Upper lobe of left lung (tissue), 6 donors: ENCODE results near the gene CNTNAP4. TPM values are rescaled to one million over a fixed set of nuclear protein-coding genes. Genes with fewer than 3 reads are reported as not detected.

Source experiments
- ATAC-seq, 2 donors: fragments of 200-7000 bp; cut with Tn5 transposase; one replicate each; pipeline ENCODE4 v1.9.1; 2022; ENCODE audit warnings: mild to moderate bottlenecking in 2 of 2, moderate library complexity in 2 of 2; ENCODE audit not compliant: low FRiP score in 2 of 2
- DNase-seq, 2 donors: peaks; one replicate each; pipeline ENCODE4 v3.0.0-alpha.2; 2019 to 2020
- H3K27ac ChIP-seq, 4 donors: fragments of 200-600 bp; sonication (generic); one replicate each; pipeline ENCODE4 v1.5.1; 2016 to 2019
- H3K27me3 ChIP-seq, 4 donors: fragments of 200-600 bp; sonication (generic); one replicate each; pipeline ENCODE4 v1.5.1; 2017 to 2019
- H3K36me3 ChIP-seq, 4 donors: fragments of 200-600 bp; sonication (generic); one replicate each; pipeline ENCODE4 v1.5.1; 2016 to 2019
- H3K4me1 ChIP-seq, 4 donors: fragments of 200-600 bp; sonication (generic); one replicate each; pipeline ENCODE4 v1.5.1; 2018 to 2019
- H3K4me3 ChIP-seq, 4 donors: fragments of 200-600 bp; sonication (generic); one replicate each; pipeline ENCODE4 v1.5.1; 2017 to 2019; ENCODE audit warnings: mild to moderate bottlenecking in 2 of 4, moderate library complexity in 1 of 4
- H3K9me3 ChIP-seq, 4 donors: fragments of 200-600 bp; sonication (generic); one replicate each; pipeline ENCODE4 v1.5.1; 2018 to 2019
- EP300 ChIP-seq, 4 donors: sonication (generic); formaldehyde crosslinking; IDR thresholded peaks; one replicate each; pipeline ENCODE4 v1.5.1; 2017; ENCODE audit warnings: antibody characterized with exemption in 4 of 4, control low read depth in 2 of 4
- POLR2A ChIP-seq, 4 donors: fragments of 450-650 bp; IDR thresholded peaks; one replicate each; pipeline ENCODE4 v1.5.1; 2016 to 2017; ENCODE audit warnings: antibody characterized with exemption in 4 of 4, mild to moderate bottlenecking in 2 of 4
- POLR2AphosphoS5 ChIP-seq, 2 donors: sonication (generic); formaldehyde crosslinking; IDR thresholded peaks; one replicate each; pipeline ENCODE4 v1.5.1; 2017; ENCODE audit warnings: antibody characterized with exemption in 2 of 2
- WGBS, 2 donors: methylation state at CpG; one replicate each; pipeline ENCODE4 v1.1.5; 2017 to 2018; 5-methylcytosine and 5-hydroxymethylcytosine counted together
- total RNA-seq, 6 donors: library from RNA; depleted of rRNA in 4 of 6; stranded (reverse); fragments of >200 nt in 4 of 6; gene quantifications; one replicate each; pipeline versions ENCODE4 v1.1.0 to v1.2.1, GENCODE V29; 2016 to 2021
- TF ChIP-seq, protein P1 (sequence below), 6 experiments: fragments of 450-650 bp in 4 of 6; fragments of 200-600 bp in 2 of 6; sonication (generic) in 2 of 6; IDR thresholded peaks; one replicate each; pipeline ENCODE4 v1.5.1; 2016 to 2019; ENCODE audit warnings: antibody characterized with exemption in 6 of 6
- donor health status: DM: no; HTN: no; CAD: no; lungs with moderate emphysema.
- donor health status: DM: no; HTN: yes; CAD: no; lungs with severe emphysema.

Gene CNTNAP4
- total RNA-seq, 6 donors from 2014 or later = not detected

DNA sequence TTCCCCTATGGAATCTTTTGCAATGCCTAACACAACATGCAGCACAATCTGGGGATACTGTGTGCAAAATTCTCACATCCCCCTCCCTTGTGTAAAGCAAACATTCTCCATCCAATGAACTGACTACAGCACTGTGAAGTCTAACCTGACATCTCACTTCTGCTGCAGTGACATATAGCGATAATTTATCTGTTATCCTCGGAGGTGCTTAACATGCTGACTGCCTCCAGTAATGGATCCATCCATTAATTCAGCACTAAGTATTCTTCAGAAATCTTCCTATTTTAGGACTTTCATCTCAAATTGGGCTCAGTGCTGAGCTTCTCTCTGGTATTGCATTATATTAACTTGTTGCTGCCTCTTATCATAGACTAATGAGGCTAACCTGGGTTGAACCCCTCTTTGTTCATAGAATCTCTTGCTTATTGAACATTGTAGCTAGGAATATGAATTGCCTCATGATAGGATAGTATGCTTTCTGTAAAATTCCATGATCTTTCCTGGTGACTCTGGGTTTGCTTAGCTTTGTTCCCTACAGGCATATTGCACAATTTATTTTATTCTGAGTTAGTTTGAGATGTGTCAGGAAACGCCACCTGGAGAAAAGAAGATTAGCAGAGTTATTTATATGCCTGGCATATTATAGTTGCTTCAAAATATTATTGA is 187.9 kb downstream of the CNTNAP4 start:
- H3K36me3 ChIP-seq = no peaks in the 10 kb centered on the region
- H3K4me1 ChIP-seq = no peaks in the 10 kb centered on the region
- TF ChIP-seq, protein P1, sequence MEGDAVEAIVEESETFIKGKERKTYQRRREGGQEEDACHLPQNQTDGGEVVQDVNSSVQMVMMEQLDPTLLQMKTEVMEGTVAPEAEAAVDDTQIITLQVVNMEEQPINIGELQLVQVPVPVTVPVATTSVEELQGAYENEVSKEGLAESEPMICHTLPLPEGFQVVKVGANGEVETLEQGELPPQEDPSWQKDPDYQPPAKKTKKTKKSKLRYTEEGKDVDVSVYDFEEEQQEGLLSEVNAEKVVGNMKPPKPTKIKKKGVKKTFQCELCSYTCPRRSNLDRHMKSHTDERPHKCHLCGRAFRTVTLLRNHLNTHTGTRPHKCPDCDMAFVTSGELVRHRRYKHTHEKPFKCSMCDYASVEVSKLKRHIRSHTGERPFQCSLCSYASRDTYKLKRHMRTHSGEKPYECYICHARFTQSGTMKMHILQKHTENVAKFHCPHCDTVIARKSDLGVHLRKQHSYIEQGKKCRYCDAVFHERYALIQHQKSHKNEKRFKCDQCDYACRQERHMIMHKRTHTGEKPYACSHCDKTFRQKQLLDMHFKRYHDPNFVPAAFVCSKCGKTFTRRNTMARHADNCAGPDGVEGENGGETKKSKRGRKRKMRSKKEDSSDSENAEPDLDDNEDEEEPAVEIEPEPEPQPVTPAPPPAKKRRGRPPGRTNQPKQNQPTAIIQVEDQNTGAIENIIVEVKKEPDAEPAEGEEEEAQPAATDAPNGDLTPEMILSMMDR (IDR thresholded peaks at IDR 0.05) = no peak
- no peak for TF ChIP-seq POLR2A (IDR thresholded peaks at IDR 0.05)
- no peak for TF ChIP-seq EP300 (IDR thresholded peaks at IDR 0.05)
- no peak for TF ChIP-seq POLR2AphosphoS5 (IDR thresholded peaks at IDR 0.05)
- H3K27me3 ChIP-seq = no peaks in the 10 kb centered on the region
- ATAC-seq (no peak), DNase-seq (no peak)
- 79 to 83% methylated on average over 3 of the region's 3 CpGs for WGBS, 2 donors
- no peak overlapping the region for H3K27ac ChIP-seq
- no peaks in the 10 kb centered on the region for H3K9me3 ChIP-seq
- H3K4me3 ChIP-seq = no peak overlapping the region

DNA sequence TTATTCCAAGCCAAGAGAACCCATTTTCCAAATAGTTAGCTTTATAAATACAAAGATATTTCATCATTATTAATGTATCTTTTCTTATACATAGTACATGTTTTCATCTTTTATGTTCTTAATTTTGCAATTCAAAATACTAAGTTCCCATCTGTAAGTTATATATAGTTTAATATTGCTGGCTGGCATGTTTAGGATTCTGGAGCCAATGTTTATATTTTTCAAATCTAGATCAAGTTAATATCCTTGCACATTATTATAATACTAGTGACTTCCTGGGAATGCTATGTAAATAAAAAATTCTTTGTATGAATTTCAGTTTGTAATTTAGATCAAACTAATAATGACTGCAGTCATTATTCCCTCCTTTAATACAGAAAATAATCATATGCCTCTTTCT is 189.7 kb downstream of the CNTNAP4 start:
- ATAC-seq = no peak
- no peaks in the 10 kb centered on the region for H3K27me3 ChIP-seq
- no peaks in the 10 kb centered on the region for H3K36me3 ChIP-seq
- H3K4me3 ChIP-seq = no peak overlapping the region
- no peaks in the 10 kb centered on the region for H3K9me3 ChIP-seq
- DNase-seq = no peak
- no peak overlapping the region for H3K27ac ChIP-seq
- no peaks in the 10 kb centered on the region for H3K4me1 ChIP-seq
- TF ChIP-seq EP300 (IDR thresholded peaks at IDR 0.05) (no peak), POLR2AphosphoS5 (IDR thresholded peaks at IDR 0.05) (no peak), POLR2A (IDR thresholded peaks at IDR 0.05) (no peak)
- TF ChIP-seq, protein P1 (IDR thresholded peaks at IDR 0.05) = no peak

DNA sequence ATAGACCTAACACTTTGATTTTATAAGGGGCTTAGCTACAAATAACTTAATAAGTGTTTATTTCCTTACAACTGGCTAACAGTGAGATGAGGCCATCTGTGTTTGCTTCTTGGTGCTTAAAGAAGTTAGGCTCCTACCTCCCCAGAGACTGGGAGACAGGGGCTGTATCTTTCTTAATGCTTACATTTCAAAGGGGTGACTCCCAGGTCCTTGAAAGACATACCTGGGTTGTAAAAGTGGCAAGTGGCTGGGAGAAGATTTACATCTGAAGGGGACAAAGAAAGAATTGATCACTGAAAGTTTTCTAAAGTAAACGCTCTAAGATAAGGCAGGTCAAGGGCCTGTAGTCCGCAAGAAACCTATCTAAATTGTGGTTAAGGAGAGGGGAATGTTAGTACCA is 196.8 kb downstream of the CNTNAP4 start:
- TF ChIP-seq POLR2AphosphoS5 (IDR thresholded peaks at IDR 0.05) (no peak), EP300 (IDR thresholded peaks at IDR 0.05) (no peak), POLR2A (IDR thresholded peaks at IDR 0.05) (no peak)
- TF ChIP-seq, protein P1 (IDR thresholded peaks at IDR 0.05) = no peak
- Histone ChIP-seq H3K4me3 (no peak overlapping the region), H3K27ac (no peak overlapping the region), H3K27me3 (no peaks in the 10 kb centered on the region), H3K36me3 (no peaks in the 10 kb centered on the region), H3K9me3 (no peaks in the 10 kb centered on the region), H3K4me1 (no peaks in the 10 kb centered on the region)
- DNase-seq (no peak), ATAC-seq (no peak)
- 68 to 79% methylated on average over 2 of the region's 2 CpGs for WGBS, 2 donors

DNA sequence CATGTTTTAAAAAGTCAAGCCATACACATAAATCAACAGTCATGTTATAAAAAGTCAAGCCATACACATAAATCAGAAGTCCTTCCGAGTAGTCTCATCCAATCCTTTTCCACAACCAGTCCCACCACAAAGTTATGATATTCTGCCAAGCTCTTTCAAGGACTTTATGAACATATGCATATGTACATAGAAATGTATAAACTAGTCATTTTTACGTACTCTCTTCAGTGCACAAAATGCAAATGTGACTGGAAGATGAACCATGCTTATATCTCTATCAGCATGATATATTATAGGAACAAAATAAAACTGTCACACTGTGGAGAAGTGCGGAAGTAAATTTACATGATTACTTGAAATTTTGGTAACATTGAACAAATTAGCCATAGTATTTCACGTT is 200.9 kb downstream of the CNTNAP4 start:
- ATAC-seq = no peak
- Histone ChIP-seq H3K4me3 (no peak overlapping the region), H3K4me1 (no peaks in the 10 kb centered on the region), H3K27ac (no peak overlapping the region), H3K36me3 (no peaks in the 10 kb centered on the region), H3K27me3 (no peaks in the 10 kb centered on the region), H3K9me3 (no peaks in the 10 kb centered on the region)
- TF ChIP-seq POLR2AphosphoS5 (IDR thresholded peaks at IDR 0.05) = no peak
- TF ChIP-seq POLR2A (IDR thresholded peaks at IDR 0.05) = no peak
- TF ChIP-seq, protein P1 (IDR thresholded peaks at IDR 0.05) = no peak
- TF ChIP-seq EP300 (IDR thresholded peaks at IDR 0.05) = no peak
- 67 to 70% methylated on average over 4 of the region's 4 CpGs for WGBS, 2 donors
- DNase-seq = no peak

DNA sequence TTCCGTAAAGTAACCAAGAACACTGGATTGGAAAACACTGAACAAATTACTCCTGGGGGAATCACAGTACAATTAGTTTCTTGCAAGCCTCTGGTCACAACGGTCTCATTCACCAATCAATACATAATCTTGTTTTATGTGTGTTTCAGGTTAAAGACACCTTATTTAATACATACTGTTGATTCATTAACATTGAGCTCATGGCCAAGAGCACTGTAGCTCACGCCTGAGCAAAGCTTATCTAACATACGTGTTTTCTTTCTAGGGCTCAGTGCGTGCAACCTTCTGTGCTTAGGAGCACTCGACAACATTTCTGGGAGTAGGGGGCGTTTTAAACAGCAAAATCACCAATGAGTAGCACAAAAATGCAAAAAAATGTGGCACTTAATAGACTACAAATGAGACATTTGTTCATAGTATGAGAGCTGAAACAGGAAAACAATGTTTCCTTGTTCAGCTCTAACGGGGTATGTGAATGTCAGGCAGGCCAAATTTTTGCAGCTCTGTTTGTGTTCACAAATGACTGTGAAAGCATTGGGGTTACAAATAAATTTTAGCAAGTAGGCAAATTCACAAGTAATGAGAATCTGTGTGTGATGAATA is 206.2 kb downstream of the CNTNAP4 start:
- 66 to 69% methylated on average over 8 of the region's 8 CpGs for WGBS, 2 donors
- Histone ChIP-seq H3K27ac (no peak overlapping the region), H3K4me3 (no peak overlapping the region), H3K4me1 (no peaks in the 10 kb centered on the region), H3K27me3 (no peaks in the 10 kb centered on the region), H3K9me3 (no peaks in the 10 kb centered on the region), H3K36me3 (no peaks in the 10 kb centered on the region)
- DNase-seq = no peak
- ATAC-seq = no peak
- TF ChIP-seq POLR2A (IDR thresholded peaks at IDR 0.05) (no peak), POLR2AphosphoS5 (IDR thresholded peaks at IDR 0.05) (no peak), EP300 (IDR thresholded peaks at IDR 0.05) (no peak)
